ENCODE results near the gene WDR27.

The WDR27 gene

DNA sequence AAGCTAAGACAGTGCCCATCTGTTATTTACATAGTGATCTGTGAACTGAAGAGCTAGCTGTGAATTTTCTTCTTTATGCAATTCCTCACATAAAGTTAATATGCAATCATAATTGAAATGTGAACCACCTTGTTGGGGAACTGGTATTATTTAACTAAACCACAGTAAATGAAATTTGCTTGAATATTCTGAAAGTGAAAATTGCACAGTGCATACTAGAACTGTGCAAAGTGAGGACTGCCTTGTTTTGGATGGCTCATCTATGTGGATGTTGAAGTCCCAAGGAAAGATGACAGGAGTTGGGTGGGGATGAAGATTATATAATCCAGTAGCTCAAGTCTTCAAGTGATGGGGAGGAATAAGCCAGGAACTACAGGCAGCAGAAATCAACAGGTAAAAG is 28.1 kb upstream of the WDR27 start:
- Histone ChIP-seq H3K9me3 (replicated peaks; ENCODE audit: insufficient read depth, low read length) (no peaks in the 10 kb centered on the region), H3K4me2 (ENCODE audit: low read depth, low read length) (no peak overlapping the region), H2AFZ (ENCODE audit: low read length) (no peak overlapping the region), H4K20me1 (ENCODE audit: insufficient read depth, low read length) (no peaks in the 10 kb centered on the region), H3K9me2 (replicated peaks; ENCODE audit: insufficient read depth, low read length) (no peaks in the 10 kb centered on the region), H3F3A (ENCODE audit: insufficient read depth, low read length) (no peaks in the 10 kb centered on the region), H3K27me3 (replicated peaks; ENCODE audit: insufficient read depth, low read length) (no peaks in the 10 kb centered on the region), H3K4me1 (ENCODE audit: low read length) (no peaks in the 10 kb centered on the region), H3K27ac (ENCODE audit: low read length) (no peak overlapping the region), H3K9ac (ENCODE audit: low read length) (no peak overlapping the region), H3K4me3 (ENCODE audit: low read length) (no peak overlapping the region), H3K79me2 (ENCODE audit: low read length) (no peaks in the 10 kb centered on the region), H3K36me3 (replicated peaks; ENCODE audit: insufficient read depth, low read length) (no peaks in the 10 kb centered on the region)
- no peak for DNase-seq
- no peak for TF ChIP-seq EZH2phosphoT487 (IDR thresholded peaks at IDR 0.05; ENCODE audit: low read length)
- TF ChIP-seq, protein P1, sequence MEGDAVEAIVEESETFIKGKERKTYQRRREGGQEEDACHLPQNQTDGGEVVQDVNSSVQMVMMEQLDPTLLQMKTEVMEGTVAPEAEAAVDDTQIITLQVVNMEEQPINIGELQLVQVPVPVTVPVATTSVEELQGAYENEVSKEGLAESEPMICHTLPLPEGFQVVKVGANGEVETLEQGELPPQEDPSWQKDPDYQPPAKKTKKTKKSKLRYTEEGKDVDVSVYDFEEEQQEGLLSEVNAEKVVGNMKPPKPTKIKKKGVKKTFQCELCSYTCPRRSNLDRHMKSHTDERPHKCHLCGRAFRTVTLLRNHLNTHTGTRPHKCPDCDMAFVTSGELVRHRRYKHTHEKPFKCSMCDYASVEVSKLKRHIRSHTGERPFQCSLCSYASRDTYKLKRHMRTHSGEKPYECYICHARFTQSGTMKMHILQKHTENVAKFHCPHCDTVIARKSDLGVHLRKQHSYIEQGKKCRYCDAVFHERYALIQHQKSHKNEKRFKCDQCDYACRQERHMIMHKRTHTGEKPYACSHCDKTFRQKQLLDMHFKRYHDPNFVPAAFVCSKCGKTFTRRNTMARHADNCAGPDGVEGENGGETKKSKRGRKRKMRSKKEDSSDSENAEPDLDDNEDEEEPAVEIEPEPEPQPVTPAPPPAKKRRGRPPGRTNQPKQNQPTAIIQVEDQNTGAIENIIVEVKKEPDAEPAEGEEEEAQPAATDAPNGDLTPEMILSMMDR (IDR thresholded peaks at IDR 0.05; ENCODE audit: low read length): no peak
- TF ChIP-seq EZH2 (optimal IDR thresholded peaks at IDR 0.05; ENCODE audit: low read depth, low read length): no peak

DNA sequence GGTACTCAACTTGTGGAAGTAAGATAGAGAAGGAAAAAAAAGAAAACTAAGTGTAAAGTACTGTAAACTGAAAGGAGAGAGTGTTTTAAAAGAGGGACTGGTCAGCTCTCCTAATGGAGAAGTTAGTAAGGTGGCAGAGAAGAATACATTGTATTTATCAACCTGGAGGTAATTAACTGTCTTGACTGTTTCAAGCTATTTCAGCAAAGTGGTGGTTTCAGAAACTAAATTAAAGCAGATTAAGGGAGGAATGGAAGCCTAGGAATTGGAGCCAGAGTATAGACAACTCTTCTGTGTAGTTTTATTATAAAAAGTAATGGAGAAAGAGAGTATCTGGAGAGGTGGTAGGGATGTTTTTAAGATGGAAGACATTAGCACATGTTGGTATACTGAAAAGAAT is 25.1 kb upstream of the WDR27 start:
- DNase-seq: no peak
- Histone ChIP-seq H3K4me3 (ENCODE audit: low read length) (no peak overlapping the region), H4K20me1 (ENCODE audit: insufficient read depth, low read length) (no peaks in the 10 kb centered on the region), H3K4me2 (ENCODE audit: low read depth, low read length) (no peak overlapping the region), H3K27me3 (replicated peaks; ENCODE audit: insufficient read depth, low read length) (no peaks in the 10 kb centered on the region), H3K79me2 (ENCODE audit: low read length) (peaks cover 13% of the 10 kb centered on the region), H3K36me3 (replicated peaks; ENCODE audit: insufficient read depth, low read length) (no peaks in the 10 kb centered on the region), H3K9ac (ENCODE audit: low read length) (no peak overlapping the region), H3F3A (ENCODE audit: insufficient read depth, low read length) (0 out of 2 replicates have a peak, but pooled peaks cover 6% of the 10 kb centered on the region), H3K27ac (ENCODE audit: low read length) (no peak overlapping the region), H3K4me1 (ENCODE audit: low read length) (no peaks in the 10 kb centered on the region), H3K9me2 (replicated peaks; ENCODE audit: insufficient read depth, low read length) (no peaks in the 10 kb centered on the region), H2AFZ (ENCODE audit: low read length) (no peak overlapping the region), H3K9me3 (replicated peaks; ENCODE audit: insufficient read depth, low read length) (no peaks in the 10 kb centered on the region)
- TF ChIP-seq, protein P1 (IDR thresholded peaks at IDR 0.05; ENCODE audit: low read length): no peak
- TF ChIP-seq EZH2 (optimal IDR thresholded peaks at IDR 0.05; ENCODE audit: low read depth, low read length) (no peak), EZH2phosphoT487 (IDR thresholded peaks at IDR 0.05; ENCODE audit: low read length) (no peak)

DNA sequence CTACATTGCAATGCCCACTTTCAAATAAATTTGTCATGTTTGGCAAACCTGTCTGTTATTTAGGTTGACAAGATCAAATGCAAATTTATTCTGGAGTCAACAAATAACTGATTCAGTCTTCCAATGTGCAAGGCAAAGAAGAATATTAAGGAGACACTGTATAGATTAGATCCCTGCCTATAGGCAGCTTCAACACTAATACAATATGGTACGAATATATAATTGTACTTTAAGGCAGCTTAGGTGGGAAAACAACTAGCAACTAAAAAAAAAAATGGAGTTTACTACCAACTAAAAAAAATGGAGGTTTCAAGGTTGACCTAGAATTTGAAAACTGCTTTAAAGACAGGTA is 24.2 kb upstream of the WDR27 start:
- no peak overlapping the region for H3K9ac ChIP-seq (ENCODE audit: low read length)
- H3K27me3 ChIP-seq (replicated peaks; ENCODE audit: insufficient read depth, low read length): no peaks in the 10 kb centered on the region
- peaks cover 22% of the 10 kb centered on the region for H3K79me2 ChIP-seq (ENCODE audit: low read length)
- no peaks in the 10 kb centered on the region for H3K4me1 ChIP-seq (ENCODE audit: low read length)
- no peak overlapping the region for H3K4me2 ChIP-seq (ENCODE audit: low read depth, low read length)
- 0 out of 2 replicates have a peak, but pooled peaks cover 6% of the 10 kb centered on the region for H3F3A ChIP-seq (ENCODE audit: insufficient read depth, low read length)
- no peaks in the 10 kb centered on the region for H3K9me3 ChIP-seq (replicated peaks; ENCODE audit: insufficient read depth, low read length)
- H2AFZ ChIP-seq (ENCODE audit: low read length): no peak overlapping the region
- H3K36me3 ChIP-seq (replicated peaks; ENCODE audit: insufficient read depth, low read length): no peaks in the 10 kb centered on the region
- TF ChIP-seq EZH2 (optimal IDR thresholded peaks at IDR 0.05; ENCODE audit: low read depth, low read length): no peak
- H3K27ac ChIP-seq (ENCODE audit: low read length): no peak overlapping the region
- no peaks in the 10 kb centered on the region for H4K20me1 ChIP-seq (ENCODE audit: insufficient read depth, low read length)
- no peak overlapping the region for H3K4me3 ChIP-seq (ENCODE audit: low read length)
- DNase-seq: no peak
- no peaks in the 10 kb centered on the region for H3K9me2 ChIP-seq (replicated peaks; ENCODE audit: insufficient read depth, low read length)

- peak overlapping the region; percentile 67 for H2AFZ ChIP-seq (ENCODE audit: low read length)
- H3K4me3 ChIP-seq (ENCODE audit: low read length): peak overlapping the region; percentile 61
- H3K4me2 ChIP-seq (ENCODE audit: low read depth, low read length): peak overlapping the region; percentile 78; the same call in 1 of the 2 replicates
- TF ChIP-seq, protein P1 (IDR thresholded peaks at IDR 0.05; ENCODE audit: low read length): no peak
- TF ChIP-seq EZH2phosphoT487 (IDR thresholded peaks at IDR 0.05; ENCODE audit: low read length) (no peak), EZH2 (optimal IDR thresholded peaks at IDR 0.05; ENCODE audit: low read depth, low read length) (no peak)
- H3K36me3 ChIP-seq (replicated peaks; ENCODE audit: insufficient read depth, low read length): no peaks in the 10 kb centered on the region
- no peaks in the 10 kb centered on the region for H4K20me1 ChIP-seq (ENCODE audit: insufficient read depth, low read length)
- H3K27me3 ChIP-seq (replicated peaks; ENCODE audit: insufficient read depth, low read length): no peaks in the 10 kb centered on the region
- DNase-seq: no peak
- H3F3A ChIP-seq (ENCODE audit: insufficient read depth, low read length): 0 out of 2 replicates have a peak, but pooled peaks cover 6% of the 10 kb centered on the region
- no peaks in the 10 kb centered on the region for H3K9me2 ChIP-seq (replicated peaks; ENCODE audit: insufficient read depth, low read length)
- no peaks in the 10 kb centered on the region for H3K4me1 ChIP-seq (ENCODE audit: low read length)
- peaks cover 27% of the 10 kb centered on the region for H3K79me2 ChIP-seq (ENCODE audit: low read length)
- no peak overlapping the region for H3K27ac ChIP-seq (ENCODE audit: low read length)
- no peaks in the 10 kb centered on the region for H3K9me3 ChIP-seq (replicated peaks; ENCODE audit: insufficient read depth, low read length)
- peak overlapping the region; percentile 56; the same call in 1 of the 2 replicates for H3K9ac ChIP-seq (ENCODE audit: low read length)
Measured at GRCh38 chr6:169725125-169726048, 23.6 kb upstream of the WDR27 start.
